Neural cell (in vitro differentiated cells): ENCODE measurements around the gene HLA-A. TPM values are rescaled to one million over a fixed set of nuclear protein-coding genes. Genes with fewer than 3 reads are reported as not detected.

Source experiments
- H2AFZ ChIP-seq: fragments of 200-600, 300-800 bp; sonication (generic), shearing (Covaris generic); 2 replicates; pipeline ENCODE4 v1.6.0; 2014; ENCODE audit warnings: low read depth, mild to moderate bottlenecking, antibody characterized with exemption, low read length, moderate library complexity
- H3F3A ChIP-seq: fragments of 200-600 bp; shearing (Covaris generic); 2 replicates; pipeline ENCODE4 v1.6.1; 2016; ENCODE audit warnings: mild to moderate bottlenecking, moderate library complexity, mixed read lengths, antibody characterized with exemption, low read length; ENCODE audit not compliant: insufficient read depth, poor library complexity, severe bottlenecking
- H3K27ac ChIP-seq: fragments of 200-600, 300-800 bp; sonication (generic), shearing (Covaris generic); 2 replicates; pipeline ENCODE4 v1.5.1; 2014; ENCODE audit warnings: mild to moderate bottlenecking, low read length, moderate library complexity
- H3K27me3 ChIP-seq: fragments of 300-800, 200-600 bp; sonication (generic), shearing (Covaris generic); 2 replicates; pipeline ENCODE4 v1.6.0; 2014; ENCODE audit warnings: mild to moderate bottlenecking, low read depth, low read length, moderate library complexity; ENCODE audit not compliant: insufficient read depth
- H3K36me3 ChIP-seq: fragments of 300-800, 200-600 bp; sonication (generic), shearing (Covaris generic); 2 replicates; pipeline ENCODE4 v1.5.1; 2014; ENCODE audit warnings: mild to moderate bottlenecking, antibody characterized with exemption, low read length, moderate library complexity; ENCODE audit not compliant: insufficient read depth
- H3K4me2 ChIP-seq: fragments of 300-800, 200-600 bp; sonication (generic), shearing (Covaris generic); 2 replicates; pipeline ENCODE4 v1.6.0; 2014; ENCODE audit warnings: mild to moderate bottlenecking, low read length
- H3K4me3 ChIP-seq: fragments of 300-800, 200-600 bp; sonication (generic), shearing (Covaris generic); 2 replicates; pipeline ENCODE4 v1.5.1; 2014; ENCODE audit warnings: mild to moderate bottlenecking, low read length, moderate library complexity
- H3K79me2 ChIP-seq: fragments of 200-600 bp; shearing (Covaris generic); replicated peaks from 2 replicates; pipeline ENCODE4 v1.6.0; 2014; ENCODE audit warnings: mild to moderate bottlenecking, low read length, moderate library complexity; ENCODE audit not compliant: insufficient read depth
- H3K9ac ChIP-seq: fragments of 300-800, 200-600 bp; sonication (generic), shearing (Covaris generic); 2 replicates; pipeline ENCODE4 v1.6.1; 2016; ENCODE audit warnings: mild to moderate bottlenecking, low read length, mixed read lengths
- H3K9me2 ChIP-seq: fragments of 200-600 bp; shearing (Covaris generic); 2 replicates; pipeline ENCODE4 v1.6.1; 2016; ENCODE audit warnings: mild to moderate bottlenecking, low read length, mixed read lengths; ENCODE audit not compliant: insufficient read depth
- H3K9me3 ChIP-seq: fragments of 200-600, 300-800 bp; sonication (generic), shearing (Covaris generic); 2 replicates; pipeline ENCODE4 v1.6.1; 2016; ENCODE audit warnings: mild to moderate bottlenecking, mixed run types, low read length, moderate library complexity, mixed read lengths
- H4K20me1 ChIP-seq: fragments of 200-600 bp; shearing (Covaris generic); 2 replicates; pipeline ENCODE4 v1.6.1; 2016; ENCODE audit warnings: mild to moderate bottlenecking, mixed run types; ENCODE audit not compliant: insufficient read depth
- CTCF ChIP-seq: fragments of 450-650 bp; IDR thresholded peaks from 2 replicates; pipeline ENCODE4 v1.5.1; 2014; ENCODE audit warnings: antibody characterized with exemption, mild to moderate bottlenecking, moderate library complexity; ENCODE audit not compliant: poor library complexity, severe bottlenecking
- EP300 ChIP-seq: fragments of 450-650 bp; conservative IDR thresholded peaks from 2 replicates; pipeline ENCODE4 v1.6.1; 2014; ENCODE audit warnings: antibody characterized with exemption, mild to moderate bottlenecking, moderate library complexity; ENCODE audit not compliant: poor library complexity, severe bottlenecking
- EZH2 ChIP-seq: fragments of 200-600, 300-800 bp; shearing (Covaris generic), sonication (generic); IDR thresholded peaks from 2 replicates; pipeline ENCODE4 v1.6.1; 2014; ENCODE audit warnings: antibody characterized with exemption, low read length, borderline replicate concordance, mild to moderate bottlenecking; ENCODE audit not compliant: insufficient read depth, poor library complexity, severe bottlenecking
- MXI1 ChIP-seq: fragments of 450-650 bp; conservative IDR thresholded peaks from 2 replicates; pipeline ENCODE4 v1.6.1; 2014; ENCODE audit warnings: antibody characterized with exemption, mild to moderate bottlenecking; ENCODE audit not compliant: poor library complexity, severe bottlenecking
- POLR2AphosphoS5 ChIP-seq: IDR thresholded peaks from 2 replicates; pipeline ENCODE4 v1.6.1; 2012
- RAD21 ChIP-seq: fragments of 450-650 bp; conservative IDR thresholded peaks from 2 replicates; pipeline ENCODE4 v1.6.1; 2014; ENCODE audit warnings: antibody characterized with exemption, mild to moderate bottlenecking, moderate library complexity
- REST ChIP-seq: IDR thresholded peaks from 2 replicates; pipeline ENCODE4 v1.6.1; 2012; ENCODE audit warnings: borderline replicate concordance
- SMC3 ChIP-seq: fragments of 450-650 bp; conservative IDR thresholded peaks from 2 replicates; pipeline ENCODE4 v1.6.1; 2014; ENCODE audit warnings: antibody characterized with exemption, mild to moderate bottlenecking, moderate library complexity; ENCODE audit not compliant: poor library complexity
- TAF1 ChIP-seq: IDR thresholded peaks from 2 replicates; pipeline ENCODE4 v1.6.1; 2012; ENCODE audit warnings: low read depth
- polyA plus RNA-seq: library from polyadenylated mRNA; depleted of rRNA; stranded (reverse); fragments of >200 nt; gene quantifications from 2 replicates; pipeline ENCODE4 v1.2.3, GENCODE V29; 2014

HLA-A gene
- polyA plus RNA-seq, 1 donor from 2014 or later: 47.6 TPM

GRCh38 chr6:29924731-29925130, 17.6 kb upstream of the HLA-A start:
- no peaks in the 10 kb centered on the region for H3K36me3 ChIP-seq
- no peak overlapping the region for H2AFZ ChIP-seq
- no peaks in the 10 kb centered on the region for H3K9me2 ChIP-seq
- no peaks in the 10 kb centered on the region for H3F3A ChIP-seq
- no peak overlapping the region for H3K4me3 ChIP-seq
- no peak overlapping the region for H3K27ac ChIP-seq
- no peak overlapping the region for H3K4me2 ChIP-seq
- H4K20me1 ChIP-seq: no peaks in the 10 kb centered on the region
- no peaks in the 10 kb centered on the region for H3K79me2 ChIP-seq
- H3K27me3 ChIP-seq: no peaks in the 10 kb centered on the region
- TF ChIP-seq MXI1 (no peak), RAD21 (no peak), CTCF (no peak), REST (no peak), SMC3 (no peak), EZH2 (no peak), POLR2AphosphoS5 (no peak), EP300 (no peak), TAF1 (no peak)
- no peak overlapping the region for H3K9ac ChIP-seq
- no peaks in the 10 kb centered on the region for H3K9me3 ChIP-seq

GRCh38 chr6:29925321-29925720, 17.0 kb upstream of the HLA-A start:
- H3K9me2 ChIP-seq: no peaks in the 10 kb centered on the region
- no peak overlapping the region for H3K4me2 ChIP-seq
- no peaks in the 10 kb centered on the region for H3K36me3 ChIP-seq
- H3K27ac ChIP-seq: no peak overlapping the region
- no peak overlapping the region for H3K9ac ChIP-seq
- H3K27me3 ChIP-seq: no peaks in the 10 kb centered on the region
- no peak overlapping the region for H3K4me3 ChIP-seq
- no peaks in the 10 kb centered on the region for H3F3A ChIP-seq
- no peak for TF ChIP-seq EZH2
- TF ChIP-seq POLR2AphosphoS5: no peak
- no peak for TF ChIP-seq RAD21
- no peak for TF ChIP-seq MXI1
- no peak for TF ChIP-seq REST
- TF ChIP-seq CTCF: no peak
- TF ChIP-seq SMC3: no peak
- TF ChIP-seq EP300: no peak
- no peak for TF ChIP-seq TAF1
- no peaks in the 10 kb centered on the region for H3K9me3 ChIP-seq
- H3K79me2 ChIP-seq: no peaks in the 10 kb centered on the region
- no peaks in the 10 kb centered on the region for H4K20me1 ChIP-seq
- no peak overlapping the region for H2AFZ ChIP-seq
